Activated CD4-positive, CD25-positive, alpha-beta regulatory T cell treated with anti-CD3 and anti-CD28 coated beads, Interleukin-2, amount 50 U/mL, for 24 hours (primary cell): ENCODE data around the gene SLC8A2.

Experiments used
- ATAC-seq, 2 donors: fragments of 150-1000 bp; cut with Tn5 transposase; one replicate each; pipeline ENCODE4 v1.10.0; 2021; ENCODE audit warnings: mild to moderate bottlenecking in 1 of 2, moderate library complexity in 1 of 2

SLC8A2 gene

GRCh38 chr19:47485210-47485609 is 13.5 kb upstream of the SLC8A2 start:
- no peak for ATAC-seq

DNA sequence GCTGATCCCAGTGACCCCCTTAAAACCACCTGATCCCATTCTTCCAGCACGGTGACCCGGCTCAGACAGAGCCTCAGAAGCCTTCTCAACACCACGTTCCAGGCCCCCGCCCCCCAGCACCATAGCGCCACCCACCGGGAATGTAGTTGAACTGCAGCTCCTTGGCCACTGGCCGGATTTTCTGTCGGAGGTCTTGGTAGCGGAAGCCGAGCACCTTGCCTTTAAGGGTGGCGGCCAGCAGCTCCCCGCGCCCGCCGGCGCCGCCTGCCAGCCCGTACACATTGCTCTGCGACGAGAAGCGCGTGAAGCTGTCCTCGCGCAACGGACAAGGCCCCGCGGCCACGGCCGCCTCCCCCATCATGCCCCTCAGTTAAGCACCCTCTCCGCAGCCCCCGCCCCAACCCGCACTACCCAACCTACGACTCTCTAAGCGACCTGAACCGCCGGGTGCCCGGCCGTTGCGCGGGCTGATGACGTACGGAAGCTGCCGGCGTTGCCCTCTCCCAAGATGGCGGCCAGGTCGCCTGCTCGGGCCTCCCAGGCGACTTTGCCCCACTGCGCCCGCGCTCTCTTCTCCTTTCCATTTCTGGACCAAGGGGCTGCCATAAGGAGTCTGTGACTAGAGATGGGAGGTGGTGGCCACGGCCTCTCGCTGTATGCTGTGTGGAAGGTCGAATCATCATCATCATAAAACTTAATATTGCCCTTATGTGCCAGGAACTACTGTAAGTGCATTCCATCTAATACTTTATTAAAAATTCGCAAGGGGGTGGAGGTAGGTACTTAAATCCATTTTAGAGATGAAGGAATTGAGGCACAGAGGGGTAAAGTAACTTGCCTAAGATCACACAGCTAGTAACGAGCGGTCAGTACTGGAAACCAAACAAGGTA is 12.4 kb upstream of the SLC8A2 start, which contains the start of gene KPTN:
TSS of gene KPTN (minus strand) at position 420 of the 891 bp plus-strand sequence. CDS start at position 361, 59 bp downstream.
- ATAC-seq: peak; percentile 92 to 96

DNA sequence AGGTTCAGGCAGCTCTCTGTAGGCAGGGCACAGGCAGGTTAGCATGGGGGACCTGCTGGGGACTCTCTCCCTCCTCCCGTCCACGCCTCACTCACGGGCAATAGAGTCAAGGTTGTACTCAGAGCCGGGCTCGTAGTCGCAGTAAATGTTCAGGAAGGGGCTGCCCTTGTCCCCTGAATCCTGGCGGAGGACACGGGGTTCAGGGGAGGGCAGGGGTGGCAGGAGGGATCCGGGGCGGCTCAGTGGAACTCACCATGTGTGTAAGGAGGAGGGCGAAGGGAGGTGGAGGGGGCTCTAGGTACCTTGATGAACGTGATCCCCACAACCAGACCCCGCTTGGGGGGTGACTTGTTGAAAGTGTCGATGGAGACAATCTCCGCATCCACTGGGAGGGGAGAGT is 11.5 kb upstream of the SLC8A2 start:
- no peak for ATAC-seq

GRCh38 chr19:47481460-47482052 is 9.9 kb upstream of the SLC8A2 start:
- no peak for ATAC-seq

- no peak for ATAC-seq
These were observed 9.0 kb upstream of the SLC8A2 start for GRCh38 chr19:47480658-47481057.

- no peak for ATAC-seq
These were observed 8.2 kb upstream of the SLC8A2 start for GRCh38 chr19:47479701-47480503.

- no peak for ATAC-seq
These were observed 4.8 kb upstream of the SLC8A2 start for GRCh38 chr19:47476438-47476972.

DNA sequence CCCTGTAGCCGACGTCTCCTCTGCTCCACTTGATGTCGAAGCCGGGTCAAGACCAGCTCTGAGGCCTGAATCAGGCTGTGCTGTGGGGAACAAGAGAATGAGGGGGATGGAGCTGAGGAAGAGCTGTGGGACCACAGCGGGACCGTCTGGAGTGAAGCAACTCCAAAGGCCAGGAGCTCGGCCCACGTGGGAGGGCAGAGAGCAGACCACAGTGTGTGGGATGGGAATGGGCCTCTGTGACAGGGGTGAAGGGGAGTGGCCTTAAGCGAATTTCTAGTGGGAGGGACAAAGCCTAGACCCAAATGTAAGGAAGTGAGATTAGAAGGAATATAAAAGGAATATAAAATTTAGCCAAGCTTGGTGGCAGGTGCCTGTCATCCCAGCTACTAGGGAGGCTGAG is 3.8 kb upstream of the SLC8A2 start:
- ATAC-seq: no peak

GRCh38 chr19:47473336-47473735 is 1.6 kb upstream of the SLC8A2 start:
- ATAC-seq: no peak

- ATAC-seq: no peak
These were observed 336 bp downstream of the SLC8A2 start for GRCh38 chr19:47471381-47471732.

- no peak for ATAC-seq
These were observed 1.1 kb downstream of the SLC8A2 start for GRCh38 chr19:47470447-47471195.

DNA sequence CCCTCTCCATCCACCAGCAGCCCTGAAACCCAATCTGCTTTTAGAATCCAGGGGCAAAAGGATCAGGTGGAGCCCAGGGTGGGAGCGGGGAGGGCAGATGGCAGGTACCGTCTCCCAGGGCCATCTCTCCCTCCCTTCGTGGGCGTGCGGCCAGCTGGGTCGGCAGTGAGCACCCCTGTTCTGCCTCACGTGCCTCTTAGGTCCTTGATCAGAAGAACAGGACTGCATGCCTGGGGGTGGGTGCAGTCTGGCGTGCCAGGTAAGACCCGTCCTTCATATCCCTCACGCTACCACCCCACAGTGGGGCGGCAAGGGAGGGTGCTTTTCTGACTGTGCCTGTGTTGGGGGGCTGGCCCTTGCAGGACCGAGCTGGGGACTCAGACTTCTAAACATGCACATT is 2.0 kb downstream of the SLC8A2 start:
- ATAC-seq: no peak

GRCh38 chr19:47469363-47469700 is 2.4 kb downstream of the SLC8A2 start:
- no peak for ATAC-seq

DNA sequence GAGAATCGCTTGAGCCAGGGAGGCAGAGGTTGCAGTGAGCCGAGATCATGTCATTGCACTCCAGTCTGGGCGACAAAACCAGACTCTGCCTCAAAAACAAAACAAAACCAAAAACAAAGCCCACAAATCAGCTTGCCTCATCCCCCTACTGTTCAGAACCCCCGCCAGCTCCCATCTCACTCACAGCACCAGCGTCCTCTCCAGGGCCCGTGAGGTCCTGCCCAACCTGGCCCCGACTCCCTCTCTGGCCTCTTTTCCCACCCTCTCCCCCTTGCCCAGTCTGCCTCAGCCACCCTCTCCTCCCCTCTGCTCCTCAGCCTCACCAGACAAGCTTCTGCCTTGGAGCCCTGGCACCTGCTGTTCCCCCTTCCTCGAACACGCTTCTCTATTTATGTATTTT is 3.8 kb downstream of the SLC8A2 start:
- no peak for ATAC-seq

DNA sequence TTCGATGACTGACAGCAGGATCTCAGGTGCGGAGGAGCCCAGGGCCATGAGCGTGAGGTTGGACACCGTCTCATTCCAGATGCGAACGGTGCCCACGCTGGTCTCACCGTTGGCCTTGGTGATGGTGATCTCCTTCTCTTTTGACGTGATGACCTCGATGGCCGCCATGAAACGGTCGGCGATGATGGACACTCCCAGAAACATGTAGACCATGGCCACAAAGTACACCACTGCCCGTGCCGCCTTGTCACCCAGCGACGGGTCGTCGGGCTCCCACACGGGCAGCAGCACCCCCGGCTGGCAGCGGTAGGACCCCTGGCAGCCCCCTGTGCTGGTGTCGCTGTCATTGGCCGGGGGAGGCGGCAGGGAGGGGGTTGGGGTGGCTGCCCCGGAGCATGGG is 5.7 kb downstream of the SLC8A2 start:
- no peak for ATAC-seq

GRCh38 chr19:47464675-47465419 is 6.8 kb downstream of the SLC8A2 start:
- ATAC-seq: no peak

- ATAC-seq: no peak
These were observed 9.8 kb downstream of the SLC8A2 start for GRCh38 chr19:47461876-47462275.

DNA sequence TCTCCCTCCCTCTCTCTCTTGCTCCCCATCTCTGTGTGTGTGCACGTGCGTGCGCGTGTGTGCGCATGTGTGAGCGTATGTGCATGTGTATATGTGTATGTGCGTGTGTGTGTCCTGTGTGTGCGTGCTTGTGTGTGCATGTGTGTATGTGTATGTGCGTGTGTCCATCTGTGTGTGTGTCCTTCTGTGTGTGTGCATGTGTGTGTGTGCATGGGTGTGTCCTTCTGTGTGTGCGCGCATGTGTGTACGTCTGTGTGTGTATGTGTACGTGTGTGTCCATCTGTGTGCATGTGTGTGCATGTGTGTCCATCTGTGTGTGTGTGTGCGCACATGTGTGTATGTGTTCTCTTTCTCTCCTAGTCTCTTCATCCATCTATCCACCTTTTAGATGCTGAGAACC is 12.2 kb downstream of the SLC8A2 start:
- no peak for ATAC-seq

- no peak for ATAC-seq
These were observed 13.0 kb downstream of the SLC8A2 start for GRCh38 chr19:47458672-47459071.

DNA sequence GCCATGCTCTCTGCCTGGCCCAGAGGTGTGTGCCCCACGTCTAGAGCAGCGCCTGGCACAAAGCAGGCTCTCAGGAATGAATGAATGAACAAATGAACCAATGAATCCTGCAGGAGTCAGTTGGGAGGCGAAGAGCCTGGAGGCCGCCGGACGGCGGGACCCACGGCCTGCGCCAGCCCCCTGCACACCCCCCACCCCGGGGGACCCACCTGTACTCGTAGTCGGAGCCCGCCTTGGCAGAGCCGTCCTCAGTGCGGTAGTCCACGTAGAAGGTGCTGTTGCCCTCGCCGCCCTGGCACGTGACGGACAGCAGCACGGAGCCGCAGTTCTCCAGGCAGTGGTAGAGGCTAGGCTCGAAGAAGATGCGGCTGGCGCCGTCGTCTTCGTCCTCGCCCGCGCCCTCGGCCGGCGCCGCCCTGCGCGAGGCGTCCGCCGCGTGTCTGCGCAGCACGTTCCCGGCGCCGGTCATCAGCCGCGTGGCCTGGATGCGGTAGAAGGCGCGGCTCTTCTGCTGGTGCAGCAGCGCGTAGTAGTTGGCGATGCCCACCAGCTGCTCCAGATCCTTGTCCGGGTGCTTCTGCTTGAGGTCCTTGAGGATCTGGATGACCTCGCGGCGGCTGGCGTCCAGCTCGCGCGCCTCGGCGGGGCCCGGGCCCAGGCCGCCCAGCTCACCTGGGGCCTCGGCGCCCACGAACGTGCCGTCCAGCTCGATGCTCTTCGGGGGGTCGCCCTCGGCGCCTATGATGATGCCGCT is 14.8 kb downstream of the SLC8A2 start:
- no peak for ATAC-seq

DNA sequence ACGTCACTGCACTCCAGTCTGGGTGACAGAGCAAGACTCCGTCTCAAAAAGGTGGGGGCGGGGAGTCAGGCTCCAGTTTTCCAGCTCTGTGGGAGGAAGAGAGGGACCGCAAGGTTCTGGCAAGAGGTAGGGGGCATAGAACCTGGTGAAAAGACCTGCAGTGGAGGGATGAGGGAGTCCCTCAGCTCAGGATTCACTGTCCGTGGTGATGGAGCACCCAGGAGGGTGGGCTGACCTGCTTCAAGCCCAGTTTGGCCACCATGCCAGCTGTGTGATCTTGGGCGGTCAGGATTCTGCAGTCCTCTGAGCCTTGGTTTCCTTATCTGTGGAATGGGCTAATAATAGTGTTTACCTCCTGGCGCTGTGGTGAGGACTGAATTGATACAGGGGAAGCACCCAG is 21.2 kb downstream of the SLC8A2 start:
- no peak for ATAC-seq
